HEK293T (cell line): ENCODE measurements around the gene LRP11.

ENCODE experiments used
- ARNT ChIP-seq: fragments of 450-650 bp; IDR thresholded peaks from 2 replicates; pipeline ENCODE4 v1.6.1; 2017; ENCODE audit warnings: mild to moderate bottlenecking
- BHLHE40 ChIP-seq: fragments of 450-650 bp; IDR thresholded peaks from 2 replicates; pipeline ENCODE4 v1.6.1; 2016; ENCODE audit warnings: mild to moderate bottlenecking, moderate library complexity, borderline replicate concordance
- ELF4 ChIP-seq: fragments of 450-650 bp; IDR thresholded peaks from 2 replicates; pipeline ENCODE4 v1.6.1; 2017; ENCODE audit warnings: antibody characterized with exemption
- FOXA1 ChIP-seq: fragments of 450-650 bp; IDR thresholded peaks from 2 replicates; pipeline ENCODE4 v1.6.1; 2016; ENCODE audit warnings: mild to moderate bottlenecking
- FOXK2 ChIP-seq: fragments of 450-650 bp; IDR thresholded peaks from 2 replicates; pipeline ENCODE4 v1.6.1; 2016; ENCODE audit warnings: mild to moderate bottlenecking
- FOXM1 ChIP-seq: fragments of 450-650 bp; IDR thresholded peaks from 2 replicates; pipeline ENCODE4 v1.6.1; 2017; ENCODE audit warnings: mild to moderate bottlenecking, borderline replicate concordance
- HDGF ChIP-seq: fragments of 450-650 bp; IDR thresholded peaks from 2 replicates; pipeline ENCODE4 v1.6.1; 2017; ENCODE audit warnings: antibody characterized with exemption, borderline replicate concordance
- SP1 ChIP-seq: fragments of 450-650 bp; IDR thresholded peaks from 2 replicates; pipeline ENCODE4 v1.6.1; 2017
- SUZ12 ChIP-seq: fragments of 450-650 bp; IDR thresholded peaks from 2 replicates; pipeline ENCODE4 v1.6.1; 2016; ENCODE audit warnings: mild to moderate bottlenecking
- TARDBP ChIP-seq: fragments of 450-650 bp; IDR thresholded peaks from 2 replicates; pipeline ENCODE4 v1.6.1; 2016

GRCh38 chr6:149855040-149855654 lies 9.0 kb downstream of the LRP11 start:
- TF ChIP-seq ARNT (no peak), BHLHE40 (no peak), SUZ12 (no peak), FOXK2 (no peak), FOXM1 (no peak), TARDBP (no peak), HDGF (no peak), FOXA1 (no peak), SP1 (no peak), ELF4 (no peak)
